Skeletal muscle tissue (tissue), 4 donors: ENCODE measurements around the gene ASB10. TPM values are rescaled to one million over a fixed set of nuclear protein-coding genes. Genes with fewer than 3 reads are reported as not detected.

ENCODE experiments used
- H3K27ac ChIP-seq: one replicate; pipeline ENCODE4 v1.7.0; 2013; ENCODE audit warnings: mild to moderate bottlenecking, low read depth, low read length, inconsistent platforms
- H3K27me3 ChIP-seq, 3 donors: one replicate each; pipeline ENCODE4 v1.7.0; 2013; ENCODE audit warnings: low read length in 3 of 3; ENCODE audit not compliant: control insufficient read depth in 3 of 3, insufficient read depth in 3 of 3
- H3K36me3 ChIP-seq, 3 donors: one replicate each; pipeline ENCODE4 v1.7.0; 2013; ENCODE audit warnings: low read length in 3 of 3; ENCODE audit not compliant: control insufficient read depth in 3 of 3, insufficient read depth in 3 of 3
- H3K4me1 ChIP-seq, 3 donors: one replicate each; pipeline ENCODE4 v1.7.0; 2013; ENCODE audit warnings: low read length in 3 of 3, mild to moderate bottlenecking in 3 of 3; ENCODE audit not compliant: control insufficient read depth in 3 of 3, insufficient read depth in 3 of 3
- H3K4me3 ChIP-seq, 3 donors: one replicate each; pipeline ENCODE4 v1.7.0; 2013; ENCODE audit warnings: low read length in 3 of 3
- H3K9ac ChIP-seq, 3 donors: one replicate each; pipeline ENCODE4 v1.7.0; 2013; ENCODE audit warnings: low read length in 3 of 3, mild to moderate bottlenecking in 3 of 3, moderate library complexity in 2 of 3, low read depth in 1 of 3
- H3K9me3 ChIP-seq, 3 donors: one replicate each; pipeline ENCODE4 v1.7.0; 2013; ENCODE audit warnings: low read length in 3 of 3; ENCODE audit not compliant: control insufficient read depth in 3 of 3
- total RNA-seq: library from RNA; depleted of rRNA; stranded (reverse); fragments of >200 nt; gene quantifications from one replicate; pipeline ENCODE4 v1.2.3, GENCODE V29; 2014
- donor health status: Osteomylitis.

ASB10 gene
- total RNA-seq, 1 donor from 2014 or later, result 3.7 TPM

DNA sequence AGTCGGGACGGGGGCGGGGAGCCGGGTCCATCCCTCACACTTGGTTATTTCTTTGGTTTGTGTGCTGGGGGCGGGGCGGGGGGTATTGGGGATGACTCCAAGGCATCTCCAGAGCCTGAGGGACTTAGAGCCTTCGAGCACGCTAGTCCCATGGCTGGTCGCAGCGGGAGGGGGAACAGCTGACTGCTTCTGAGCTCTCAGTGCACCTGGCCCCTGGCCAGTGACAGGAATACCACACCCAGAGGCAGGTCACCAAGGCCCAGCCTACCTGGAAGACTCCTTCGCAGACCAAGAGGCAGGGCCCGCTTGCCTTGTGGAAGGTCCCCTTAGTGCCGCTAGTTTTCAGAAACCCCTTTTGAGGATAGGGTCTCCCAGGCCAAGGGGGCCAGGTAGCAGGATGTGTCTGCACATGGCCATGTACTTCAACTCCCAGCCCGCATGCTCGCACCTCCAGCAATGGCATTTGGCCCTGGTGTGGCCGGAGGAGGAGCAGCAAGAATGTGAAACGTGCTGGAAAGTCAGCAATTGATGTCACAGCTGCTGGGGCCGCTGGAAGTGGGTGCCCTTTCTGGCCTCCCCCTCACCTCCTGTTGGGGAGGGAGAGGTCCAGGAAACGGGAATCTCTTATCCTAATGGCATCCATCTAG, 60.4 kb downstream of the ASB10 start:
- no peak overlapping the region for H3K27ac ChIP-seq
- no peaks in the 10 kb centered on the region for H3K27me3 ChIP-seq
- no peaks in the 10 kb centered on the region for H3K9me3 ChIP-seq
- no peak overlapping the region for H3K9ac ChIP-seq
- H3K36me3 ChIP-seq, result peaks cover 21 to 30% (median 24%) of the 10 kb centered on the region in 3 donors
- H3K4me3 ChIP-seq, result no peak overlapping the region
- H3K4me1 ChIP-seq, result peaks cover 10 to 23% (median 21%) of the 10 kb centered on the region in 3 donors

DNA sequence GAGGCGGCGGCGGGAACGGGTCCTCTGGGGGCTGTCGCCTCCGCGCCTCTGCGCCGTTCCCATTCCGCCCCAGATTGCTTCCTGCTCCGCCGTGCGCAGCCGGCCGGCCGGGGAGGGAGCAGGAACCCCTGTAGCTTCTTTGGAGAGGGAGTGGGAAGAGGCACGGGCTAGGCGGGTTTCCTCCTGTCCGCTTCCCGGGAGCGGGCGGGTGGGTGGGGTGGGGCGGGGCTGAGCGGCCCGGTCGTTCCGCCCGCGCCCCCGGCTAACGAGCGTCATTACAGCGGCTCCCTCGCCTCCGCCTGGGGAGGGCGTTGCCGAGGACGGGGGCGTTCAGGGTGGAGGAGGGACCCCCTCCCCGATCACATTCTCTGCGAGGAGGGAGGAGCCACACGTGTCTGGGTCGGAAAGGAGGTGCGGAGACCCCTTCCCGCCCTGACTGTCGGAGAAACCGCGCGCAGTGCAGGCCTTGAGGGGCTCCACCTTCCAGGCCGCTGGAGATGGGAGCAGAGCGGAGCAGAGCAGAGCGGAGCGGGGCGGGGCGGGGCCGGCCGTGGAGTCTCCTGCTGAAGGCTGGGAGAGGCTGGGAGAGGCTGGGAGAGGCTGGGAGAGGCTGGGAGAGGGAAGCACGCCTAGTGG, 61.1 kb downstream of the ASB10 start:
- Histone ChIP-seq H3K9ac (peak overlapping the region in 2 of 3 donors; percentile 45 to 60), H3K27me3 (no peaks in the 10 kb centered on the region), H3K36me3 (peaks cover 21 to 29% (median 26%) of the 10 kb centered on the region in 3 donors), H3K9me3 (no peaks in the 10 kb centered on the region), H3K27ac (no peak overlapping the region), H3K4me3 (peak overlapping the region; percentile 57 to 65 (median 63)), H3K4me1 (peaks cover 10 to 23% (median 21%) of the 10 kb centered on the region in 3 donors)

Other genes starting within 250 kb of the ASB10 start
- gene KCNH2, start 208.9 kb downstream of the ASB10 start, total RNA-seq, result 7.3 TPM
- 4.7 TPM for gene NOS3, start 196.2 kb downstream of the ASB10 start, total RNA-seq
- not detected for gene ATG9B, start 162.8 kb downstream of the ASB10 start, total RNA-seq
- 15.7 TPM for gene ABCB8, start 158.8 kb downstream of the ASB10 start, total RNA-seq
- gene ASIC3, start 138.7 kb downstream of the ASB10 start, total RNA-seq, result not detected
- gene CDK5, start 129.4 kb downstream of the ASB10 start, total RNA-seq, result 5.7 TPM
- 31.3 TPM for gene SLC4A2, start 127.7 kb downstream of the ASB10 start, total RNA-seq
- gene FASTK, start 106.4 kb downstream of the ASB10 start, total RNA-seq, result 55.3 TPM
- 12.5 TPM for gene TMUB1, start 103.8 kb downstream of the ASB10 start, total RNA-seq
- gene AGAP3, start 100.8 kb downstream of the ASB10 start, total RNA-seq, result 28.7 TPM
- gene GBX1, start 19.6 kb downstream of the ASB10 start, total RNA-seq, result not detected
- gene H2BK1, start 23.2 kb upstream of the ASB10 start, total RNA-seq, result not detected
- gene ABCF2, start 40.0 kb upstream of the ASB10 start, total RNA-seq, result 20.9 TPM
- 16.2 TPM for gene CHPF2, start 45.2 kb upstream of the ASB10 start, total RNA-seq
- 101 TPM for gene SMARCD3, start 61.4 kb upstream of the ASB10 start, total RNA-seq
- gene NUB1, start 154.6 kb upstream of the ASB10 start, total RNA-seq, result 20.9 TPM
- 4.7 TPM for gene WDR86, start 222.8 kb upstream of the ASB10 start, total RNA-seq